ENCODE measurements around the gene LIPF.

LIPF gene

DNA sequence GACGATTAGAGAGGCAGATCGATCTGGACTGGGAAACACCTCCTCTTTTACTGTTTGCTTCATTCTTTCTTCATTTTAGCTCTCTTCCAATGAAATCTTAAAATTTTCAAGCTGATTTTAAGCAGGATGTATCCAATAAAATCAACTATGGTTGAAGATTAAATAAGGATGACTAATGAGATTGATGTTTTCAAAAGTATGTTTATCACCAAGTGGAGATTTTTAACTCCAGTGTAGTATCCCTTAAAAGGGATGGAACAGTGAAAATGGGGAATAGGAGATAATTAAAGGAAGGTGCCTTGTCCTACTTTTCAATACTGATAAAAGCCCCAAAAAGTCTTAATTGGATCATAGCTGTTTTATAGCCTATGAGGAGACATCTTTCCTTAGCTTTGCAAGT, 11.6 kb upstream of the LIPF start:
- Histone ChIP-seq H3K4me2 (ENCODE audit: insufficient read depth, low read length, poor library complexity, severe bottlenecking) (no peak overlapping the region), H3K4me1 (ENCODE audit: control insufficient read depth in 2 of 2, insufficient read depth in 1 of 2, low read depth in 1 of 2, low read length in 2 of 2) (no peaks in the 10 kb centered on the region), H3K4me3 (ENCODE audit: low read length in 2 of 2) (no peak overlapping the region), H3K79me1 (ENCODE audit: low read depth, low read length) (no peaks in the 10 kb centered on the region), H3K9me3 (replicated peaks in 1 of 2; ENCODE audit: control insufficient read depth in 2 of 2, insufficient read depth in 1 of 2, low read depth in 1 of 2, low read length in 2 of 2) (no peaks in the 10 kb centered on the region), H3K23ac (ENCODE audit: low read depth, low read length, poor library complexity) (no peak overlapping the region), H4K91ac (ENCODE audit: low read depth, low read length, poor library complexity) (no peak overlapping the region), H3K18ac (ENCODE audit: low read length) (no peak overlapping the region), H3K27ac (replicated peaks; ENCODE audit: low read length) (no peak overlapping the region), H2BK15ac (ENCODE audit: low read length) (no peak overlapping the region), H2BK12ac (ENCODE audit: low read length) (no peak overlapping the region), H4K8ac (ENCODE audit: low read depth, low read length) (no peak overlapping the region), H2AK5ac (ENCODE audit: low read depth, low read length) (no peak overlapping the region), H3K14ac (ENCODE audit: low read length) (no peak overlapping the region), H2AFZ (ENCODE audit: low read length) (no peak overlapping the region), H3K27me3 (ENCODE audit: control insufficient read depth in 3 of 3, insufficient read depth in 3 of 3, low read depth in 1 of 3, low read length in 3 of 3) (no peaks in the 10 kb centered on the region), H2BK120ac (ENCODE audit: low read depth, low read length) (no peak overlapping the region), H3K9ac (ENCODE audit: low read depth, low read length, poor library complexity) (no peak overlapping the region), H3K36me3 (replicated peaks in 1 of 2; ENCODE audit: control insufficient read depth in 2 of 2, insufficient read depth in 2 of 2, low read length in 2 of 2) (peaks cover 0 to 2% of the 10 kb centered on the region in 2 donors), H3K4ac (ENCODE audit: low read length) (no peak overlapping the region), H2BK5ac (ENCODE audit: low read length) (no peak overlapping the region)
- DNase-seq (ENCODE audit: low spot score) = no peak
- 100% methylated on average over 2 of the region's 2 CpGs; no CpG with 5 or more reads in 1 of the 2 donors for WGBS, 2 donors (ENCODE audit: extremely low coverage in 2 of 2, insufficient read length in 2 of 2, insufficient replicate concordance in 1 of 2)

DNA sequence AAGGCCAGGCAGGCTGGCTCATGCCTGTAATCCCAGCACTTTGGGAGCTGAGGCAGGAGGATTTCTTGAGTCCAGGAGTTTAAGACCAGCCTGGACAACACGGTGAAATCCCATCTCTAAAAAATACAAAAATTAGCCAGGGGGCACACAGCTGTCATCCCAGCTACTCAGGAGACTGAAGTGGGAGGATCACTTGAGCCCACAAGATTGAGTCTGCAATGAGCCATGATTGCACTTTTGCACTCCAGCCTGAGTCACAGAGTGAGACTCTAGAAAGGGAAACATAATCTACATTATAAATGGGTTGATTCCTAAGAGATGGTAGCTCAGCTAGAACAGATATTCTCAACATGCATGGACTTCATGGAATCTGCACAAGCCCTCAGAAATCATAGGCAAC, 6.3 kb upstream of the LIPF start:
- H2AFZ ChIP-seq (ENCODE audit: low read length) = no peak overlapping the region
- H3K4me2 ChIP-seq (ENCODE audit: insufficient read depth, low read length, poor library complexity, severe bottlenecking) = no peak overlapping the region
- no peak overlapping the region for H3K14ac ChIP-seq (ENCODE audit: low read length)
- no peaks in the 10 kb centered on the region for H3K27me3 ChIP-seq (ENCODE audit: control insufficient read depth in 3 of 3, insufficient read depth in 3 of 3, low read depth in 1 of 3, low read length in 3 of 3)
- H3K9me3 ChIP-seq (replicated peaks in 1 of 2; ENCODE audit: control insufficient read depth in 2 of 2, insufficient read depth in 1 of 2, low read depth in 1 of 2, low read length in 2 of 2) = no peaks in the 10 kb centered on the region
- no peak overlapping the region for H2BK120ac ChIP-seq (ENCODE audit: low read depth, low read length)
- H3K4ac ChIP-seq (ENCODE audit: low read length) = no peak overlapping the region
- no peak overlapping the region for H3K27ac ChIP-seq (replicated peaks; ENCODE audit: low read length)
- no peak overlapping the region for H3K23ac ChIP-seq (ENCODE audit: low read depth, low read length, poor library complexity)
- no peak overlapping the region for H4K91ac ChIP-seq (ENCODE audit: low read depth, low read length, poor library complexity)
- H3K18ac ChIP-seq (ENCODE audit: low read length) = no peak overlapping the region
- H3K79me1 ChIP-seq (ENCODE audit: low read depth, low read length) = no peaks in the 10 kb centered on the region
- no peak overlapping the region for H4K8ac ChIP-seq (ENCODE audit: low read depth, low read length)
- H3K4me1 ChIP-seq (ENCODE audit: control insufficient read depth in 2 of 2, insufficient read depth in 1 of 2, low read depth in 1 of 2, low read length in 2 of 2) = no peaks in the 10 kb centered on the region
- no peak overlapping the region for H2AK5ac ChIP-seq (ENCODE audit: low read depth, low read length)
- H2BK5ac ChIP-seq (ENCODE audit: low read length) = no peak overlapping the region
- no CpG with 5 or more reads among the region's 1 CpG for WGBS, 2 donors (ENCODE audit: extremely low coverage in 2 of 2, insufficient read length in 2 of 2, insufficient replicate concordance in 1 of 2)
- H3K9ac ChIP-seq (ENCODE audit: low read depth, low read length, poor library complexity) = no peak overlapping the region
- H2BK15ac ChIP-seq (ENCODE audit: low read length) = no peak overlapping the region
- H3K36me3 ChIP-seq (replicated peaks in 1 of 2; ENCODE audit: control insufficient read depth in 2 of 2, insufficient read depth in 2 of 2, low read length in 2 of 2) = peaks cover 0 to 2% of the 10 kb centered on the region in 2 donors
- DNase-seq (ENCODE audit: low spot score) = no peak
- no peak overlapping the region for H2BK12ac ChIP-seq (ENCODE audit: low read length)
- no peak overlapping the region for H3K4me3 ChIP-seq (ENCODE audit: low read length in 2 of 2)

DNA sequence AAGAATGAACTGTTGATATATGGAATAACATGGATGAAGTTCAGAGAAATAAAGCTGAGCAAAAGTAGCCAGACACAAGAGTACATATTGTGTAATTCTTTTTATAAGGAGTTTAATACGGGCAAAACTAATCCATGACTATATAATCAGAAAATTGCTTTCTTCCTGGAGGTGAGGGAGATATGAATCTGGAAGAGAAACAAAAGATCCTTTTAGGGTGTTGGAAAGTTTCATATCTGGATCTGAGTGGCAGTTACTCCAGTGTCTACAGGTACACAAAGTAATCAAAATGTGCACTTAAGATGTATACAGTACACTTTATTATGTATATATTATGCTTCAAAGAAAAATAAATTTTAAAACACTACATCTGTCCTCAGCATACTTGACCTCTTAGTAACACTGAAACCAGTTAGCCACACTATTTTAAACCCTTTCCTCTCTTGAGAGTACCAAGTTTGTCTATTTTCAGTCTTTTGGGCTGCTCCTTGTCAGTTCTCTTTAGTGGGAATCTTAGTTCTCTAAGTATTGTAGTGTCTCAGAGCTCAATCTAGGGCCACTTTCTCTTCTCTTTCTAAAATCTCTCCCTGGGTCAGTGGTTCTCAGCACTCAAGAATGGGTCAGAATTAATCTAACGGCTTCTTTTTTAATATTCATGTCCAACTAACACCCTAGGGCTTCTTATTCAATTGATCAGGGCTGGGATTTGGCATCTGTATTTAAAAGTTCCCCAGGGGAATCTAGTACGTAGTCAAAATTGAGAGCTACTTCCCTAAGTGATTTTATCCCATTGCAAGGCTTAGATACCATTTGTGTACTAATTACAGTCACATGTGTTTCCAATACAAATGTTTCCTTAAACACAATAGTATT, 4.3 kb upstream of the LIPF start:
- H3K4ac ChIP-seq (ENCODE audit: low read length) = no peak overlapping the region
- no peak overlapping the region for H2BK120ac ChIP-seq (ENCODE audit: low read depth, low read length)
- no peak overlapping the region for H3K9ac ChIP-seq (ENCODE audit: low read depth, low read length, poor library complexity)
- H3K23ac ChIP-seq (ENCODE audit: low read depth, low read length, poor library complexity) = no peak overlapping the region
- no peaks in the 10 kb centered on the region for H3K27me3 ChIP-seq (ENCODE audit: control insufficient read depth in 3 of 3, insufficient read depth in 3 of 3, low read depth in 1 of 3, low read length in 3 of 3)
- no peak for DNase-seq (ENCODE audit: low spot score)
- H2BK15ac ChIP-seq (ENCODE audit: low read length) = no peak overlapping the region
- WGBS, 2 donors (ENCODE audit: extremely low coverage in 2 of 2, insufficient read length in 2 of 2, insufficient replicate concordance in 1 of 2) = no CpG with 5 or more reads among the region's 3 CpGs
- no peak overlapping the region for H2AFZ ChIP-seq (ENCODE audit: low read length)
- no peaks in the 10 kb centered on the region for H3K4me1 ChIP-seq (ENCODE audit: control insufficient read depth in 2 of 2, insufficient read depth in 1 of 2, low read depth in 1 of 2, low read length in 2 of 2)
- no peak overlapping the region for H3K4me3 ChIP-seq (ENCODE audit: low read length in 2 of 2)
- H3K36me3 ChIP-seq (replicated peaks in 1 of 2; ENCODE audit: control insufficient read depth in 2 of 2, insufficient read depth in 2 of 2, low read length in 2 of 2) = peaks cover 0 to 2% of the 10 kb centered on the region in 2 donors
- no peak overlapping the region for H3K14ac ChIP-seq (ENCODE audit: low read length)
- no peak overlapping the region for H3K18ac ChIP-seq (ENCODE audit: low read length)
- H4K8ac ChIP-seq (ENCODE audit: low read depth, low read length) = no peak overlapping the region
- no peak overlapping the region for H2BK12ac ChIP-seq (ENCODE audit: low read length)
- no peaks in the 10 kb centered on the region for H3K9me3 ChIP-seq (replicated peaks in 1 of 2; ENCODE audit: control insufficient read depth in 2 of 2, insufficient read depth in 1 of 2, low read depth in 1 of 2, low read length in 2 of 2)
- no peak overlapping the region for H4K91ac ChIP-seq (ENCODE audit: low read depth, low read length, poor library complexity)
- H3K79me1 ChIP-seq (ENCODE audit: low read depth, low read length) = no peaks in the 10 kb centered on the region
- no peak overlapping the region for H2BK5ac ChIP-seq (ENCODE audit: low read length)
- no peak overlapping the region for H3K27ac ChIP-seq (replicated peaks; ENCODE audit: low read length)
- H2AK5ac ChIP-seq (ENCODE audit: low read depth, low read length) = no peak overlapping the region
- no peak overlapping the region for H3K4me2 ChIP-seq (ENCODE audit: insufficient read depth, low read length, poor library complexity, severe bottlenecking)

DNA sequence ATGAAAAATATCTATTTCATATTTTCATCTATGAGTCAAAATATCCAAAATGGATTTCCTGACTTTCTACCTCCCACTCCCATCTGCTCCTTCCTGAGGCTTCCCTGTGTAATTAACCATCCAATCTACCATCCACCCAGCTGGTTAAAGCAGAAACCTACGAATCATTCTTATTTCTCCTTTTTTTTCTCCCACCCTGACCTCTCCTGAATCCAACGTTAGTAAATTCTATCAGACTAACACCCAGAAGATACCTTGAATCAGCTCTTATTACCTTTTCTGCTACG, 3.7 kb upstream of the LIPF start:
- H3K4me3 ChIP-seq (ENCODE audit: low read length in 2 of 2) = no peak overlapping the region
- no peak overlapping the region for H4K8ac ChIP-seq (ENCODE audit: low read depth, low read length)
- no peak overlapping the region for H2AFZ ChIP-seq (ENCODE audit: low read length)
- H3K23ac ChIP-seq (ENCODE audit: low read depth, low read length, poor library complexity) = no peak overlapping the region
- no peak overlapping the region for H3K4ac ChIP-seq (ENCODE audit: low read length)
- no peaks in the 10 kb centered on the region for H3K4me1 ChIP-seq (ENCODE audit: control insufficient read depth in 2 of 2, insufficient read depth in 1 of 2, low read depth in 1 of 2, low read length in 2 of 2)
- H3K36me3 ChIP-seq (replicated peaks in 1 of 2; ENCODE audit: control insufficient read depth in 2 of 2, insufficient read depth in 2 of 2, low read length in 2 of 2) = no peaks in the 10 kb centered on the region
- no peak overlapping the region for H3K4me2 ChIP-seq (ENCODE audit: insufficient read depth, low read length, poor library complexity, severe bottlenecking)
- H2BK12ac ChIP-seq (ENCODE audit: low read length) = no peak overlapping the region
- DNase-seq (ENCODE audit: low spot score) = no peak
- no peak overlapping the region for H3K9ac ChIP-seq (ENCODE audit: low read depth, low read length, poor library complexity)
- no peak overlapping the region for H2AK5ac ChIP-seq (ENCODE audit: low read depth, low read length)
- no peak overlapping the region for H3K18ac ChIP-seq (ENCODE audit: low read length)
- H3K27ac ChIP-seq (replicated peaks; ENCODE audit: low read length) = no peak overlapping the region
- no peak overlapping the region for H2BK5ac ChIP-seq (ENCODE audit: low read length)
- no peaks in the 10 kb centered on the region for H3K27me3 ChIP-seq (ENCODE audit: control insufficient read depth in 3 of 3, insufficient read depth in 3 of 3, low read depth in 1 of 3, low read length in 3 of 3)
- H2BK120ac ChIP-seq (ENCODE audit: low read depth, low read length) = no peak overlapping the region
- no CpG with 5 or more reads among the region's 3 CpGs for WGBS, 2 donors (ENCODE audit: extremely low coverage in 2 of 2, insufficient read length in 2 of 2, insufficient replicate concordance in 1 of 2)
- H3K79me1 ChIP-seq (ENCODE audit: low read depth, low read length) = no peaks in the 10 kb centered on the region
- H3K14ac ChIP-seq (ENCODE audit: low read length) = no peak overlapping the region
- H3K9me3 ChIP-seq (replicated peaks in 1 of 2; ENCODE audit: control insufficient read depth in 2 of 2, insufficient read depth in 1 of 2, low read depth in 1 of 2, low read length in 2 of 2) = no peaks in the 10 kb centered on the region
- no peak overlapping the region for H2BK15ac ChIP-seq (ENCODE audit: low read length)
- H4K91ac ChIP-seq (ENCODE audit: low read depth, low read length, poor library complexity) = no peak overlapping the region

Measured in neuronal stem cell (in vitro differentiated cells).